Activated T-helper 1 cell treated with anti-CD3 and anti-CD28 coated beads, Interleukin-12 subunit alpha, Interleukin-12 subunit beta, Interleukin-2, Interleukin-4 antibody, amounts not matched to agents 30 ng/mL and 10 ng/mL and 1 ng/mL, durations not matched to agents 14 hours and 24 hours and 36 hours (primary cell): ENCODE results near the gene TMOD4. TPM values are rescaled to one million over a fixed set of nuclear protein-coding genes. Genes with fewer than 3 reads are reported as not detected.
"Not testable (repeated sequence)": the region's sequence is repeated elsewhere in the genome, so short reads cannot be mapped to it uniquely, and the experiment has no call there.

Source experiments
- DNase-seq: peaks from one replicate; pipeline ENCODE4 v3.0.0; 2021; ENCODE audit warnings: low spot score
- H3K27ac Mint-ChIP-seq: one replicate; pipeline ENCODE4 v1.8.0; 2021; ENCODE audit warnings: mild to moderate bottlenecking, mixed read lengths
- H3K27me3 Mint-ChIP-seq: one replicate; pipeline ENCODE4 v1.8.0; 2022; ENCODE audit warnings: mild to moderate bottlenecking, moderate library complexity, mixed read lengths; ENCODE audit not compliant: insufficient read depth
- H3K36me3 Mint-ChIP-seq: one replicate; pipeline ENCODE4 v1.8.0; 2021; ENCODE audit warnings: low read depth, mixed read lengths
- H3K4me1 Mint-ChIP-seq: one replicate; pipeline ENCODE4 v1.8.0; 2021; ENCODE audit warnings: low read depth, mixed read lengths
- H3K4me3 Mint-ChIP-seq: one replicate; pipeline ENCODE4 v1.8.0; 2021; ENCODE audit warnings: mild to moderate bottlenecking, moderate library complexity, mixed read lengths
- H3K9me3 Mint-ChIP-seq: one replicate; pipeline ENCODE4 v1.8.0; 2021; ENCODE audit warnings: mixed read lengths
- intact Hi-C: fragments of 100-400 bp; cut with micrococcal nuclease; formaldehyde crosslinking; loops from one replicate; pipeline ENCODE4 v1.15.1; 2024
- total RNA-seq: library from RNA; stranded (reverse); gene quantifications from 2 replicates; pipeline ENCODE4 v1.2.3, GENCODE V29; 2022

TMOD4 gene
- total RNA-seq, 1 donor from 2014 or later: 2.9 TPM

DNA sequence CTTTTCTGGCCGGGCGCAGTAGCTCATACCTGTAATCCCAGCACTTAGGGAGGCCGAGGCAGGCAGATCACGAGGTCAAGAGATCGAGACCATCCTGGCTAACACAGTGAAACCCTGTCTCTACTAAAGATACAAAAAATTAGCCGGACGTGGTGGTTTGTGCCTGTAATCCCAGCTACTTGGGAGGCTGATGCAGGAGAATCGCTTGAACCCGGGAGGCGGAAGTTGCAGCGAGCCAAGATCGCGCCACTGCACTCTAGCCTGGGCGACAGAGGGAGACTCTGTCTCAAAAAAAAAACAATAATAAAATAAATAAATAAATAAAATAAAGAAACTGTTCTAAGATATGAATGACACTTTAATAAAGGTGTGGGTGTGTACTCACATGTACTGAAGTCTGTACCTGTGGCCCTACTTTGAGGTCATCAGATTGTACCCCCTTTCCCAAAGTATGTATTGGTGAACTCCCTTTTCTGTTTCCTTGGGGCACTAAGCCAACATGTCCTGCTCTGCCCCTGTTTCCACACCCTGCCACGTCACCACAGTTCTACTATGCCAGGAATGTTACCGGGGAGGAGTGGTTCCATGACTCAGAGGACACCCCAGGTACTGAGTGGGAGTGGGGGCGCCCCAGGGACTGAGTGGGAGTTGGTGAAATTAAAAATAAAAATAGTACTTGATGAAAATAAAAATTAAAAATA lies 19.3 kb upstream of the TMOD4 start:
- Mint-ChIP-seq H3K36me3 (peaks cover 16% of the 10 kb centered on the region), H3K4me1 (peaks cover 32% of the 10 kb centered on the region)
- H3K27me3 Mint-ChIP-seq, H3K27ac Mint-ChIP-seq, H3K9me3 Mint-ChIP-seq, H3K4me3 Mint-ChIP-seq, intact Hi-C loops, DNase-seq: not testable (repeated sequence)

DNA sequence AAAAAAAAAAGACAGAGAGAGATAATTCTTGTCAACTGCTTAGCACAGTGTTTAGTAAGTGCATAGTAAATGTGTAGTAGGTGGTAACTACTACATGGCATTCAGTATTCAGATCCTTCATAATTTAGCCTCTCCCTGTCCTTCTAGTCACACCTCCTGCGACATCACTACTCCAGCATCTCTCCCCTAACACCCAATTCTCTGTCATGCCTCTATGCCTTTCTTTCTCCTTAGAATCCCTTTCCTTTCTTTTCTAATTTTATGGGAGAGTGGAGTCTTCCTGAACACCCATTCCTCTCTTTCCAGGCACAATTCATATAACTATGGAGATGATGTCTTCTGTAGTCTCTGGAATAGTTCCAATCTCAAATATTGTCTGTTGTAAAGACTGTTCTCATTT lies 18.1 kb upstream of the TMOD4 start:
- H3K4me1 Mint-ChIP-seq: peaks cover 33% of the 10 kb centered on the region
- H3K27me3 Mint-ChIP-seq: peaks cover 9% of the 10 kb centered on the region
- H3K36me3 Mint-ChIP-seq: peaks cover 12% of the 10 kb centered on the region
- H3K9me3 Mint-ChIP-seq: no peaks in the 10 kb centered on the region
- no peak overlapping the region for H3K4me3 Mint-ChIP-seq
- H3K27ac Mint-ChIP-seq: no peak overlapping the region
- DNase-seq: no peak
- intact Hi-C loops: no loop called here

DNA sequence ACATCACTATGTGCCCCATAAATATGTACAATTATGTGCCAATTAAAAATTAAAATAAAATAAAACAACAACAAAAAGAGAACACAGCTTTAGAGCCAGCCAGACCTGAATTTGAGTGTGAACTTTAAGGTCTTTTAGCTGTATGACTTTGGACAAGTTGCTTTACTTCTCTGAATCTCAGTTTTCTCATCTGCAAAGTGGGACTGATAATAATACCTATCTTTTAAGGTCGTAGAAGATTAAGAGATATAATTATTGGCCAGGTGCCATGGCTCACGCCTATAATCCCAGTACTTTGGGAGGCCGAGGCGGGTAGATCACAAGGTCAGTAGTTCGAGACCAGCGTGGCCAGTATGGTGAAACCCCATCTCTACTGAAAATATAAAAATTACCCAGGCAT lies 17.5 kb upstream of the TMOD4 start:
- Mint-ChIP-seq H3K4me1 (peaks cover 36% of the 10 kb centered on the region), H3K36me3 (peaks cover 9% of the 10 kb centered on the region), H3K4me3 (no peak overlapping the region), H3K9me3 (no peaks in the 10 kb centered on the region), H3K27ac (no peak overlapping the region), H3K27me3 (peaks cover 9% of the 10 kb centered on the region)
- DNase-seq: no peak
- intact Hi-C loops: no loop called here

DNA sequence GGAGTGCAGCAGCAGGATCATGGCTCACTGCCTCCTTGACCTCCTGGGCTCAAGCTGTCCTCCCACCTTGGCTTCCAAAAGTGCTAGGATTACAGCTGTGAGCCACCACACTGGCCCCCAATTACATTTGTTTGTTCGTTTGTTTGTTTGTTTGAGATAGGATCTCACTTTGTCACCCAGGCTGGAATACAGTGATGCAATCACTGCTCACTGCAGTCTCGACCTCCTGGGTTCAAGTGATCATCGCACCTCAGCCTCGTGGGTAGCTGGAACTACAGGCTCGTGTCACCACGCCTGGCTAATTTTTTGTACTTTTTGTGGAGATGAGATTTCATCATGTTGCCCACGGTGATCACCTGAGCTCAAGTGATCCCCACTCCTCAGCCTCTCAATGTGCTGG lies 16.3 kb upstream of the TMOD4 start:
- Mint-ChIP-seq H3K9me3 (no peaks in the 10 kb centered on the region), H3K4me3 (no peak overlapping the region), H3K27me3 (peaks cover 9% of the 10 kb centered on the region), H3K36me3 (peaks cover 7% of the 10 kb centered on the region), H3K27ac (no peak overlapping the region), H3K4me1 (peaks cover 37% of the 10 kb centered on the region)
- intact Hi-C loops: no loop called here
- DNase-seq: no peak

DNA sequence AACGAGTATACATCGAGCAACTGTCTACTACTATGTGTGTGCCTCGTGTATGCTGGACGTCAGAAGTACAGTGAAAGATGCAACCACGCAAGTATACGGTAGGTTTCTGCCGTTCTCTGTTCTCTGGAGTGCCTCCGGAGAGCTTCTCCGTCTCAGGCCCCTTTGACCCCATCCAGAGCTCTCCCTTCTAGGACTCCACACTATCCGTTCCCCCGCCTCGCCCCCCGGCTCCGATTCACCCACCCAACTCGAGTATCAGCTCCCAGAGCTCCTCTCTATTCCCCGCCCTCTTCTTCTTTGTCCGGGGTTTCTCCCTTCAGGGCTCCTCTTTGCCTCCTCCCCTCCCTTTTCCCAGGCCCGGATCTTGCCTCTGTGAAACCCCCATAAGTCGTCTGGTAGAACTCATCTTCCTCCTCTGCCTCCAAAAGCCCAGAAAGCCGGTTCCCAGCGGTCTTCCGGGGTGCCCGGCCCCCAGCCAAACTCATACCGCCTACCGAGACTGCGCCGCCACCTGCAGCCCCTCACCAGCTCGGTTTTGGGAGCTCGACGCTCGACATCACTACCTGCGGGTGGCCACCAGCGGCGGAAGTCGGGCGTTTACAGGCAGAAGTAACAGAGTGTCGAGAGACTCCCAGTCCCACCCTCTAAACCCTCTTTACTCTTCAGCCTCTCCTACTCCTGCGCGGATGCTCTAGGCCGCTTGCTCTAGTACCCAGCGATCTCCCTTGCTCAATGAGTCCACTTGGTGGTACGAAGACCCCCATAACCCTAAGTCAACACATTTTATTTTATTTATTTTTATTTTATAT lies 14.1 kb upstream of the TMOD4 start, which contains the start of gene VPS72:
TSS of gene VPS72 (minus strand) at position 561 of the 809 bp plus-strand sequence. CDS start at position 485, 76 bp downstream.
- intact Hi-C loops: loop anchor here (1.0 to 2.0 kb wide), 3 partner anchors 8 to 91 kb away; partner anchors contain the start of genes PIP5K1A and SCNM1
- Mint-ChIP-seq H3K4me3 (peak within 1 kb of the TSS; percentile 99), H3K27ac (peak within 1 kb of the TSS; percentile 97), H3K36me3 (peaks cover 19% of the 10 kb centered on the region), H3K27me3 (peaks cover 7% of the 10 kb centered on the region), H3K9me3 (no peaks in the 10 kb centered on the region), H3K4me1 (peaks cover 36% of the 10 kb centered on the region)
- peak; percentile 83 for DNase-seq

DNA sequence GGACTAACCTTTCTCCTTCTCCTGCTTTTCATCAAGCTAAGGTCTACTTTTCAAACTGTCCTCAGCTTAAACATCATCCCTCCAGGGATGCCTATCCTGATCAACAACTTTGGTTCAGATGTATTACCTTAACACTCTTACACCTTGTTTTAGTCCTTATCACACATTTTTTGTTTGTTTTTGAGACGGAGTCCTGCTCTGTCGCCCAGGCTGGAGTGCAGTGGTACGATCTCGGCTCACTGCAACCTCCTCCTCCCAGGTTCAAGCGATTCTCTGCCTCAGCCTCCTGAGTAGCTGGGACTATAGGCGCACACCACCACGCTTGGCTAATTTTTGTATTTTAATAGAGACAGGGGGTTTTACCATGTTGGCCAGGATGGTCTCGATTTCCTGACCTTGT lies 12.9 kb upstream of the TMOD4 start:
- peaks cover 25% of the 10 kb centered on the region for H3K36me3 Mint-ChIP-seq
- H3K27me3 Mint-ChIP-seq, DNase-seq, H3K9me3 Mint-ChIP-seq: not testable (repeated sequence)
- peak overlapping the region; percentile 2 for H3K27ac Mint-ChIP-seq
- intact Hi-C loops: loop anchor here (1.0 kb wide), 2 partner anchors 10 to 22 kb away; partner anchors contain the start of genes PIP5K1A and SCNM1
- H3K4me3 Mint-ChIP-seq: peak overlapping the region; percentile 99
- H3K4me1 Mint-ChIP-seq: peaks cover 36% of the 10 kb centered on the region

DNA sequence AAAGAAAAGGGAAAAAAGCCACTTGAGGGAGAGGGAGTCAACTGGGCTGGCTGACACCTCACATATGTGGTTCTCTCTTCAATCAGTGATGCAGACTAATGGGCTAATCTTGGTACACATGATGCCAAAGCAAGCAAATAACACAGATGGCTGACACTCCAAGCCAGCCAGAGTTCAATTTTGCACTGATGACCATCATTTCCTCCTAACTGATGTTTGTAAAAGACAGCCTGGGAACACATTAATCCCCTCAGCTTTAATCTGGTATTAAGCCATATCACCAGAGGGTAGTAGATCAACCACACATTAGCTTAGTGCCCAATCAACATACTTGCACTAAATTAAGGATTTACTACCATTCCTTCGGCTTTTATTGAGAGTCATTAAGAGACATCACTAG lies 11.4 kb upstream of the TMOD4 start:
- no peaks in the 10 kb centered on the region for H3K27me3 Mint-ChIP-seq
- H3K27ac Mint-ChIP-seq: no peak overlapping the region
- no peak overlapping the region for H3K4me3 Mint-ChIP-seq
- intact Hi-C loops: no loop called here
- DNase-seq: no peak
- H3K9me3 Mint-ChIP-seq: no peaks in the 10 kb centered on the region
- peaks cover 36% of the 10 kb centered on the region for H3K4me1 Mint-ChIP-seq
- H3K36me3 Mint-ChIP-seq: peaks cover 33% of the 10 kb centered on the region

DNA sequence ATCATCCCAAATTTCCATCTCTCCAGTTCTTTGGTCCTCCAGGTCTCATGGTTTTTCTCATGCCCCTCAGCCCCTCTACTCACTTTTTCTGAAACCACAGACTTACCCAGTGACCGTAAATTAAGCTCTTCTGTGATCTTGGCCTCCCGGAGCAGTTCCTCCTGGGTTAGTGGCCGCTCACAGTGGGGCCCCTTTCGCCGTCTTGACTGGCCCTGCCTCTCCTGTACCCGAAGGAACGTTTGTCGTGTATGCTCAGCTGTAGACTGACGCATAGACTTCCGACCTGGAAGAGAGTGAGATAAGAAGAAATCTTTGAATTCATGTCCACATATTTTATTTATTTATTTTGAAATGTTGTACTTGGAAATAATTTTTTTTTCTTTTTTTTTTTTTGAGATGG lies 8.4 kb upstream of the TMOD4 start:
- H3K4me3 Mint-ChIP-seq: no peak overlapping the region
- no peak for DNase-seq
- H3K9me3 Mint-ChIP-seq: no peaks in the 10 kb centered on the region
- peaks cover 28% of the 10 kb centered on the region for H3K4me1 Mint-ChIP-seq
- intact Hi-C loops: no loop called here
- no peaks in the 10 kb centered on the region for H3K27me3 Mint-ChIP-seq
- H3K36me3 Mint-ChIP-seq: peaks cover 42% of the 10 kb centered on the region
- no peak overlapping the region for H3K27ac Mint-ChIP-seq

DNA sequence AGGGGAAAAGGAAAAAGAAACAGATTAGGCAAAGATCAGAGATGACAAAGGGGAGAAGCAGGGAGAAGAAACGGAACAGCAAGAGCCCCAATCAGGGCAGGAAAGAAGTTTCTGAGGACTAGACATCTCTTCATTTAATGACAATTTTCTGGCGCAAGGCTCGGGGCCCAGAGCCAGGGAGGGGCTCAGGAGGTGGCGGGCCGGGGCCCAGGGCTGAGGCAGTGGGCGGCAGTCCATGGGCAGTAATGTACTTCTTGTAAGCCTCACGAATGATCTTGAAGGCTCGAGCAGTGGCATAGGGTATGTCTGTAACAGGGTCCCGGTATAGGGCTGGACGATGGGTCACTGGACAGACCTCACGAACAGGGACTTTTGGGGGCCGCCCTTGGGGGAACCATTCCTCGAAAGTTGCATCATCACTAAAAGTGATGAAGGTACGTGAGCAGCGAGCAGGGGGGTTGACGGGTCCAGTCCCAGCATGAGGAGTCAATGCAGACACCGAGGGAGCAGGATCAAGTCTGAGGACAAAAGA lies 799 bp upstream of the TMOD4 start:
- peaks cover 47% of the 10 kb centered on the region for H3K36me3 Mint-ChIP-seq
- H3K27ac Mint-ChIP-seq: peak overlapping the region; percentile 66

DNA sequence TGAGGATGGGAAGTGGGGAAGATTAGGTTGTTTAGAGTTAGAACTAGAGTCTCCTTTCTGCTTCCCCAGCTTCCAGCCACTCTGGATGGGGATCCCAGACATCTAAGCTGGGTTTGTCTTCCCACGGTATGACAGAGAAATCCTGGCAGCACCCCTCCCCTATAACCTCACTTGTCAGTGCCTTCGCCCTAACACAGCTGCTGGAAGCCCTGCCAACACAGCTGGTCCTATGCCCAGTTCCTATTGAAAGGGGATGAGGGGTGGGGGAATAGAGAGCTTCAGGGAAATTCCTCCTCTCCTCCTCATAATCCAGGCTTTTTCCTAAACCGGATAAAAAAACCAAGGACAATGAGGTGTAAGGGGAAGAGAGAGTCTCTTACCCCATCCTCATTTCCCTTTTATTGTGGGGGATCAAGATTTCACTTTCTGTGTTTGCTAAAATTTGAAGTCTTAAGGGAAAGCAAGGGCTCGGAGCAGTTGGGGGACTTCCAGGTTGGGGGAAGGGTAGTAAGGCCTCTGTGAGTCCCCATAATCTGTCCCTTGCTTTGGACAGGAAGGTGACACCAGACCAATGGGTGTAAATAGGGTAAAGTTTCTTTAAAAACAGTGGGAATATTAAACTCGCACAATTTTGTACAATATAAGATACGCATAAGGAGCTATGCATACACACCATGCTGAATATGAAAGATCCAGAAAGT lies 590 bp downstream of the TMOD4 start:
- H3K27ac Mint-ChIP-seq: no peak overlapping the region
- no peaks in the 10 kb centered on the region for H3K9me3 Mint-ChIP-seq
- H3K27me3 Mint-ChIP-seq: no peaks in the 10 kb centered on the region
- H3K4me3 Mint-ChIP-seq: no peak overlapping the region
- H3K36me3 Mint-ChIP-seq: peaks cover 40% of the 10 kb centered on the region
- DNase-seq: no peak
- H3K4me1 Mint-ChIP-seq: no peaks in the 10 kb centered on the region
- intact Hi-C loops: no loop called here

More for the DNA sequence above, 799 bp upstream of the TMOD4 start:
- intact Hi-C loops: no loop called here
- DNase-seq: no peak
- no peaks in the 10 kb centered on the region for H3K27me3 Mint-ChIP-seq
- no peak overlapping the region for H3K4me3 Mint-ChIP-seq
- peaks cover 4% of the 10 kb centered on the region for H3K4me1 Mint-ChIP-seq
- H3K9me3 Mint-ChIP-seq: no peaks in the 10 kb centered on the region

DNA sequence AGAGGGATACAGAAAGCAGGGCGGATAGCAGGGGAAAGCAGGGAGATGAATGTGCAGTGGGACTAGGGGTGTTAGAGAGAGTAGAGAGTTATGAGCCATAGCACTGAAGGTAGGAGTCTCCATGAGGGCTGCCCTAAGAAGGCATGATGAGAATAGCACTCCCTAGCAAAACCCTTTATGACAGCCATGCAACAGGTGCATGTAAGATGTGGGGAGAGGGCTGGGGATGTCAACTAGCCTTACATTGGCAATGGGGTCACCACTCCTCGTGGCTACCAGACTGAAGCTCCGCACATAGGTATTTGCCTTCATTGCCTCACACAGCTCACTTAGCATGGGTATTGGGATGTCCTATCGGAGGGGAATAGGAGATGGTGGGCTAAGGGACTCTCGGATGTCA lies 4.6 kb downstream of the TMOD4 start:
- no peaks in the 10 kb centered on the region for H3K27me3 Mint-ChIP-seq
- H3K27ac Mint-ChIP-seq: peak overlapping the region; percentile 41
- H3K36me3 Mint-ChIP-seq: peaks cover 35% of the 10 kb centered on the region
- intact Hi-C loops: no loop called here
- H3K4me3 Mint-ChIP-seq: no peak overlapping the region
- peaks cover 16% of the 10 kb centered on the region for H3K4me1 Mint-ChIP-seq
- no peak for DNase-seq
- H3K9me3 Mint-ChIP-seq: no peaks in the 10 kb centered on the region

DNA sequence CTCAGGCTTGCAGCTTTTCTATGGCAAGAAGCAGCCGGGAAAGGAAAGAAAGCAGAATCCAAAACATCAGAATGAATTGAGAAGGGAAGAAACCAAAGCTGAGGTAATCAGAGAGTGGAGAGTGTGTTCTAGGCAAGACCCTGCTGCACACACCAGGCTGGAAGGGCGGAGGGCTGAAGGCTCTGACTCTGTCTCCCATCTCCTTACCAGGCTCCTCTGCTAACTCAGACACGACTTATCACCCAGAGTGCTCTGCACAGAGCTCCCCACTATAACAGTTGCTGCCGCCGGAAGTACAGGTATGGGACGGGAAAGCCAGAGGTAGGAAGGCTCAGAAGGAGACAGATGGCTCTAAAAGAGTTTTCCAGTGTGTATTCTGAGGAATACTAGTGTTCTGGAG lies 8.7 kb downstream of the TMOD4 start:
- peaks cover 39% of the 10 kb centered on the region for H3K36me3 Mint-ChIP-seq
- no peak for DNase-seq
- H3K27me3 Mint-ChIP-seq: peaks cover 2% of the 10 kb centered on the region
- H3K27ac Mint-ChIP-seq: peak overlapping the region; percentile 97
- intact Hi-C loops: loop anchor here (5.0 kb wide), 1 partner anchor 445 kb away; the partner anchor contains the start of gene SNX27
- peak overlapping the region; percentile 95 for H3K4me3 Mint-ChIP-seq
- peaks cover 45% of the 10 kb centered on the region for H3K4me1 Mint-ChIP-seq
- H3K9me3 Mint-ChIP-seq: no peaks in the 10 kb centered on the region
